ENCODE data around the gene KRT10.

The KRT10 gene

DNA sequence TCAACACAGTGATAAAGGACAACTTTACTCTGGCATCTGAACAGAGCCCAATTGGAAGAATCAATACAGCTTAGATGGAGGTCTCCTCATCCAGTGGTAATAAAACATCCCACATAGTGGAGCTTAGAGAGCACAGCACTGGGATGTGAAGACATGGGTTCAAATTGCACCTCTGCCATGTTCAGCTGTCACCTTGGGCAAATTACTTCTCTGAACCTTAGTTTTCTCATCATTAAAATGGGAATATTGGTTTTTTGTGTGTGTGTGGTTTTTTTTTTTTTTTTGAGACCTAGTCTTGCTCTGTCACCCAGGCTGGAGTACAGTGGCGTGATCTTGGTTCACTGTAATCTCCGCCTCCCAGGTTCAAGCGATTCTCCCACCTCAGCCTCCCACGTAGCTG is 13.6 kb upstream of the KRT10 start:
- Histone ChIP-seq H3K27ac (ENCODE audit: low read depth in 2 of 2, low read length in 2 of 2) (no peak overlapping the region), H3K4me1 (ENCODE audit: control insufficient read depth in 2 of 2, insufficient read depth in 2 of 2, low read length in 2 of 2) (no peaks in the 10 kb centered on the region), H3K36me3 (ENCODE audit: control insufficient read depth in 2 of 2, insufficient read depth in 2 of 2, low read length in 2 of 2) (no peaks in the 10 kb centered on the region), H3K9me3 (ENCODE audit: control insufficient read depth in 2 of 2, low read length in 2 of 2) (no peaks in the 10 kb centered on the region), H3K27me3 (ENCODE audit: control insufficient read depth in 2 of 2, insufficient read depth in 2 of 2, low read length in 2 of 2) (peaks cover 0 to 2% of the 10 kb centered on the region in 2 donors), H3K9ac (ENCODE audit: low read depth in 1 of 2, low read length in 2 of 2) (no peak overlapping the region), H3K4me3 (ENCODE audit: low read length in 2 of 2) (no peak overlapping the region)

DNA sequence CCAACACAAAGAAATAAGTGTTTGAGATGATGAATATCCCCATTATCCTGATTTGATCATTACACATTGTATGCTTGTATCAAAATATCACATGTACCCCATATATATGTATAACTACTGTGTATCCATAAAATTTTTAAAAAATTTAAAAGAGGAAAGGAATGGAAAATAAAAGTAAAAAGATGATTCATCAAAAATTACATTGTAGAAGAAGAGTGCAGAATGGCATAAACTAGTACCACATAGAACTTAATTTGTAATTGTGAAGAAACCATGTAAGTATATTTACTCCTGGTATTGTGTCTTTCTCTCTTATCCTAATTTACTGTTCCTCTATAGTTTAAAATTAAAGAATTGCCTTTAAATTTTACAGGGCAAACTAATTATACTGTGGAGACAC is 11.5 kb upstream of the KRT10 start:
- no peak overlapping the region for H3K9ac ChIP-seq (ENCODE audit: low read depth in 1 of 2, low read length in 2 of 2)
- no peaks in the 10 kb centered on the region for H3K36me3 ChIP-seq (ENCODE audit: control insufficient read depth in 2 of 2, insufficient read depth in 2 of 2, low read length in 2 of 2)
- H3K4me1 ChIP-seq (ENCODE audit: control insufficient read depth in 2 of 2, insufficient read depth in 2 of 2, low read length in 2 of 2), result no peaks in the 10 kb centered on the region
- H3K4me3 ChIP-seq (ENCODE audit: low read length in 2 of 2), result no peak overlapping the region
- no peak overlapping the region for H3K27ac ChIP-seq (ENCODE audit: low read depth in 2 of 2, low read length in 2 of 2)
- no peaks in the 10 kb centered on the region for H3K27me3 ChIP-seq (ENCODE audit: control insufficient read depth in 2 of 2, insufficient read depth in 2 of 2, low read length in 2 of 2)
- H3K9me3 ChIP-seq (ENCODE audit: control insufficient read depth in 2 of 2, low read length in 2 of 2), result no peaks in the 10 kb centered on the region

DNA sequence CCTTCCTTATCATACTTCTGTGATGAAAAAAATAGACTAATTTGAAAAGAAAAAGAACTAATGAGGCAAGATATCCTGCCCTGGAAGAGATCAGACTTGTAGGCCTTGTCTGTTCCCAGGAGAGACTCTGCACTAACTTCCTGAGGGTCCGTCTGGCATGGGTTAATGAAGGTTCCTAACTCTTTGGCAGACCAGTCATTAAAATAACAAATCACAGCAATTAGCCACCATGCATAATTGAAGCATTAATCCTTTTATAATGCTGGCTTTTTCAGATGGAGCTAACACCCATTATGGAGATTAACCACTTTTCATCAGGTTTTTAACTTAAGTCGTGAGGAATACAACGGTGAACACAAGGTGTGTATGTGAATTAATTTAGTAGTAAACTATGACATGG is 10.4 kb upstream of the KRT10 start:
- H3K27me3 ChIP-seq (ENCODE audit: control insufficient read depth in 2 of 2, insufficient read depth in 2 of 2, low read length in 2 of 2), result no peaks in the 10 kb centered on the region
- no peak overlapping the region for H3K9ac ChIP-seq (ENCODE audit: low read depth in 1 of 2, low read length in 2 of 2)
- H3K27ac ChIP-seq (ENCODE audit: low read depth in 2 of 2, low read length in 2 of 2), result no peak overlapping the region

DNA sequence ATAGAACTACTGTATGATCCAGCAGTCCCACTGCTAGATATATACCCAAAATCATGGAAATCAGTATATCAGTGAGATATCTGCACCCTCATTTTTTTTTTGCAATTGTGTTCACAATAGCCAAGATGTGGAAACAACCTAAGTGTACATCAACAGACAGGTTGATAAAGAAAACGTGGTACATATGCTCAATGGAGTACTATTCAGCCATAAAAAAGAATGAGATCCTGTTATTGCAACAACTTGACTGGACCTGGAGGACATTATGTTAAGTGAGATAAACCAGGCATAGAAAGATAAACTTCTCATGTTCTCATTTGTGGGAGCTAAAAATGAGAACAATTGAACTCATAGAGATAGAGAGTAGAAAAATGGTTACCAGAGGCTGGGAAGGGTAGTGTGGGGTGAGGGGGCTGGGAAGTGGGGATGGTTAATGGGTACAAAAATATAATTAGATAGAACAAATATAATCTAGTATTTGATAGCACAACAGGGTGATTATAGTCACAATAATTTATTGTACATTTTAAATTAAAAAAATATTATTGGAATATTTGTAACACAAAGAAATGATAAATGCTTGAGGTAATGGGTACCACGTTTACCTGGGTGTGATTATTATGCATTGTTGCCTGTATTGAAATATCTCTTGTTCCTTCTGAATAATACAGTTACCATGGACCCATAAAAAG is 7.8 kb upstream of the KRT10 start:
- Histone ChIP-seq H3K9ac (ENCODE audit: low read depth in 1 of 2, low read length in 2 of 2) (no peak overlapping the region), H3K4me3 (ENCODE audit: low read length in 2 of 2) (no peak overlapping the region), H3K9me3 (ENCODE audit: control insufficient read depth in 2 of 2, low read length in 2 of 2) (no peaks in the 10 kb centered on the region), H3K4me1 (ENCODE audit: control insufficient read depth in 2 of 2, insufficient read depth in 2 of 2, low read length in 2 of 2) (no peaks in the 10 kb centered on the region), H3K27ac (ENCODE audit: low read depth in 2 of 2, low read length in 2 of 2) (no peak overlapping the region), H3K27me3 (ENCODE audit: control insufficient read depth in 2 of 2, insufficient read depth in 2 of 2, low read length in 2 of 2) (no peaks in the 10 kb centered on the region), H3K36me3 (ENCODE audit: control insufficient read depth in 2 of 2, insufficient read depth in 2 of 2, low read length in 2 of 2) (no peaks in the 10 kb centered on the region)

More for the DNA sequence above, 10.4 kb upstream of the KRT10 start:
- Histone ChIP-seq H3K9me3 (ENCODE audit: control insufficient read depth in 2 of 2, low read length in 2 of 2) (no peaks in the 10 kb centered on the region), H3K4me3 (ENCODE audit: low read length in 2 of 2) (no peak overlapping the region), H3K36me3 (ENCODE audit: control insufficient read depth in 2 of 2, insufficient read depth in 2 of 2, low read length in 2 of 2) (no peaks in the 10 kb centered on the region), H3K4me1 (ENCODE audit: control insufficient read depth in 2 of 2, insufficient read depth in 2 of 2, low read length in 2 of 2) (no peaks in the 10 kb centered on the region)

DNA sequence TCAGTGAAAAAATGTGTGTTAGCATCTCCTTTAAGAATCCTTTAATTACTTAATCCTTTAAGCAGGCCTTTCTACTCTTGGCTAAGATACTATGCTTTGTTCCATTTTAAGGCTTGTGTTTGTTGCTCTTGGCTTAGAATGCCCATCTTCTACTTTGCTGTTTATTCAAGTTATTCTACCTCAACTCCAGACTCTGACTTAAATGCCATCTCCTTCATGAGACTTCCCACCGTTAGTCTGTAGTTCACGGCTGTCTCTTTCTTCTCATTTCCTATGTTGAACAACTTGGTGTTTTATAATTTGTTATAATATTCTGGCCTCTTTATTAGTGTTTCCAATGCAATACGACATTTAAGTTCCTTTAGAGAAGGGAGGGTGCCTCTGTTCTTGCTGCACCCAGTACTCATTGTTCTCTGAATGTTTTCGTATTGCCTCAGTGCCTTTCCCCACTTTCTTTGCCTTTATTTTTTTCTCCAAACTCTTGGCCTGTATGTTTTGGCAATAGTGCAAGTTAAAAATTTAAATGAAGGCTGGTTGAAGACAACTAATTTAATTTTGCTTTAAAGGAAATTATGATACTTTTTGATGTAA is 6.1 kb upstream of the KRT10 start:
- Histone ChIP-seq H3K27ac (ENCODE audit: low read depth in 2 of 2, low read length in 2 of 2) (no peak overlapping the region), H3K27me3 (ENCODE audit: control insufficient read depth in 2 of 2, insufficient read depth in 2 of 2, low read length in 2 of 2) (no peaks in the 10 kb centered on the region), H3K4me3 (ENCODE audit: low read length in 2 of 2) (no peak overlapping the region), H3K9me3 (ENCODE audit: control insufficient read depth in 2 of 2, low read length in 2 of 2) (no peaks in the 10 kb centered on the region), H3K4me1 (ENCODE audit: control insufficient read depth in 2 of 2, insufficient read depth in 2 of 2, low read length in 2 of 2) (no peaks in the 10 kb centered on the region), H3K36me3 (ENCODE audit: control insufficient read depth in 2 of 2, insufficient read depth in 2 of 2, low read length in 2 of 2) (no peaks in the 10 kb centered on the region), H3K9ac (ENCODE audit: low read depth in 1 of 2, low read length in 2 of 2) (no peak overlapping the region)

DNA sequence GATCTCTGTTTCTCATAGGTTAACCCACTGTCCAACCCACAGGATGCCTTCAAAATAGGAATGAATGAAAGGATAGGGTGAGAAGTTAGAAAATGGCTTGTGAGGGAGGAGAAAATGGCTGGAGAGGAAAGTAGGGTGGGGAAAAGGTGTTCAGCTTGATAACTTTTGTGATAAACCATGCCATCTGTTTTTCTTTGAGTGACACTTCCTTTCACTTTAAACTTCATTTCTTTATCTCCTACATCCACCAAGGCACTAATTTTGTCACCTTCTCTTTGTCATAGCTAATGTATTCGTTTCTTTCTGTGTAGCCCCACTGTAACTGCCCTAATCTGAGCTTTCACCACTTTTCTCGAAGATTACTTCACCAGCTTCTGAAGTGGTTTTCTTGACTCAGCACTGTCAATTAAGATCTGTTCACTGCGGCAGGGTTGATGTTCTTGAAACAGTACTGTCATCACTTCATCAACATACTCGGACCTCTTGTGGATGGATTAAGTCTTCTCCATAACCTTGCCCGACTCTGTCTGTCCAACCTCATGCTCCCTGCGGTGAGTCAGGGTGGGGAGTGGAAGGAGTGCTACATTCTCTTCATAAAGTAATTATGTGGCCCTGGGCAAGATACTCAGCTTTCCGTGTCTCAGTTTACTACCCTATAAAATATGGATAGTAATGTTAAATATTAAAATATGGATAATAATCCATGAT is 5.5 kb upstream of the KRT10 start:
- Histone ChIP-seq H3K27ac (ENCODE audit: low read depth in 2 of 2, low read length in 2 of 2) (no peak overlapping the region), H3K36me3 (ENCODE audit: control insufficient read depth in 2 of 2, insufficient read depth in 2 of 2, low read length in 2 of 2) (no peaks in the 10 kb centered on the region), H3K4me3 (ENCODE audit: low read length in 2 of 2) (no peak overlapping the region), H3K27me3 (ENCODE audit: control insufficient read depth in 2 of 2, insufficient read depth in 2 of 2, low read length in 2 of 2) (no peaks in the 10 kb centered on the region), H3K9me3 (ENCODE audit: control insufficient read depth in 2 of 2, low read length in 2 of 2) (no peaks in the 10 kb centered on the region), H3K9ac (ENCODE audit: low read depth in 1 of 2, low read length in 2 of 2) (no peak overlapping the region), H3K4me1 (ENCODE audit: control insufficient read depth in 2 of 2, insufficient read depth in 2 of 2, low read length in 2 of 2) (no peaks in the 10 kb centered on the region)

DNA sequence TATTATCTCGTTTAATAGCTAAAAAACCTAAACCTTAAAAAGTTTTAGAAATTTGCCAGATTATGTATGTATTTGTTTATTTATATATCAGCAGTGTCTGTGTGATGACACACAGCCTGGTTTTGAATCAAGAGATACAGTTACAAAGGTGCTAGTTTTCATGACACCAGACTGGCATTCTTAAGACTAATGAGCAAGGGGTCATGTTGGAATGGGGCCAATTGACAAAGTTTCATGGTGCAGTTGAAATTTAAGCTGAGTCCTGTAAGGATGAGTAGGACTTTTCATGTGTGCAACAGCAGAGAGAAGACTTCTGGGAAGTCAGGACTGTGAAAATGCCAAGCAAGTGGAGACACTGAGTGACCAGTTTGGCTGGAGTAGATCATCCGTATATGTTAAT is 3.2 kb upstream of the KRT10 start:
- H3K4me3 ChIP-seq (ENCODE audit: low read length in 2 of 2), result no peak overlapping the region
- H3K36me3 ChIP-seq (ENCODE audit: control insufficient read depth in 2 of 2, insufficient read depth in 2 of 2, low read length in 2 of 2), result no peaks in the 10 kb centered on the region

DNA sequence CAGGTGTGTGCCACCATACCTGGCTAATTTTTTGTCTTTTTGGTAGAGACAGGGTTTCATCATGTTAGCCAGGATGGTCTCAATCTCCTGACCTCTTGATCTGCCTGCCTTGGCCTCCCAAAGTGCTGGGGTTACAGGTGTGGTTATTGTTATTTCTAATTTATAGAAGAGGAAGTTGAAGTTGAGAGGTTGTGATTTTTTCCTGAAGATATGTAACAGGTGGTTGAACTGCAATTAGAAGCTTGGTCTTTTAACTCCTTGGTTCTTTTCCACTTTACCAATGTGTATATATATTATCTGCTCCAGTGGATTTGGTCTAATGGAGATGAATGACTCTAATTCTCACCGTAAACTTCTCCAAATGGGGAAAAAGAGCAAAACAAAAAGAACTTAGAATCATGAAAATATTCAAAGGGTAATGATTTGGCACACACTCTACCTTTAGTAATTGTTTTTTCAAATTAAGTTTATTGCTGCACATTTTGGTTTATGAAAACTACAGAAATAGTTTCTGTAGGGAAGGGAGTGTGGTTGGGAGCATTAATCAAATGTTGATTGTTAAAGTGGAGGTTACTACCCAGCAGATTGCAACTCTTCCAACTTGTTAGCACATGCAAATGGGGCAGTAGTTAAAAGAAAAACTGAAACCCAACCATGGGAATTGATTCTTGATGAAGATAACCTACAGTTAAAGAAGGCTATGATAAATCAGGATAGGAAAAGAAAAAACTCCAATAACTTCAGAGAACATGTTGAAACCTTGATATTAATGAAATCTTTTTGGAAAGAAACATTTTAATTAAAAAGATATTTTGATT is 1.8 kb upstream of the KRT10 start:
- Histone ChIP-seq H3K4me3 (ENCODE audit: low read length in 2 of 2) (no peak overlapping the region), H3K27ac (ENCODE audit: low read depth in 2 of 2, low read length in 2 of 2) (no peak overlapping the region), H3K9ac (ENCODE audit: low read depth in 1 of 2, low read length in 2 of 2) (no peak overlapping the region), H3K27me3 (ENCODE audit: control insufficient read depth in 2 of 2, insufficient read depth in 2 of 2, low read length in 2 of 2) (no peaks in the 10 kb centered on the region), H3K4me1 (ENCODE audit: control insufficient read depth in 2 of 2, insufficient read depth in 2 of 2, low read length in 2 of 2) (no peaks in the 10 kb centered on the region), H3K36me3 (ENCODE audit: control insufficient read depth in 2 of 2, insufficient read depth in 2 of 2, low read length in 2 of 2) (no peaks in the 10 kb centered on the region), H3K9me3 (ENCODE audit: control insufficient read depth in 2 of 2, low read length in 2 of 2) (no peaks in the 10 kb centered on the region)

More for the DNA sequence above, 3.2 kb upstream of the KRT10 start:
- Histone ChIP-seq H3K27me3 (ENCODE audit: control insufficient read depth in 2 of 2, insufficient read depth in 2 of 2, low read length in 2 of 2) (no peaks in the 10 kb centered on the region), H3K27ac (ENCODE audit: low read depth in 2 of 2, low read length in 2 of 2) (no peak overlapping the region), H3K9ac (ENCODE audit: low read depth in 1 of 2, low read length in 2 of 2) (no peak overlapping the region), H3K9me3 (ENCODE audit: control insufficient read depth in 2 of 2, low read length in 2 of 2) (no peaks in the 10 kb centered on the region), H3K4me1 (ENCODE audit: control insufficient read depth in 2 of 2, insufficient read depth in 2 of 2, low read length in 2 of 2) (no peaks in the 10 kb centered on the region)

DNA sequence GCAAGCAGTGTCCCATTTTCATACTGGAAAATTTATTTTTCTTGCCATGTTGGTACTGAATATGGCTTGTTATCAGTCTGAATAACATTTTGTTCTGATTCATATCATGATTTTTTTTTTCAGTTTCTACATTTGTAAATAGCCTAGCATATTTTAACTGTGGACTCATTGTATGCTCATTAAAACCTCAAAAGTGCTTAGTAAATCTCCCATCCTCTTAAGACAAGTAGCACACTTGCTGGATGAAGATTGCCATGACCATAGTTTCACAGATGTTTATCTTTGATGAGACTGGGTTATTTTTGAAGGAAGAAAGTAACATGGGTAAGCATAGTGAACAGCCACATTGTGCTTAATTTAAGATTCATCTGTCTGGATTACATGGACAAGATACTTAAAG is 878 bp downstream of the KRT10 start:
- Histone ChIP-seq H3K4me3 (ENCODE audit: low read length in 2 of 2) (no peak overlapping the region), H3K9ac (ENCODE audit: low read depth in 1 of 2, low read length in 2 of 2) (no peak overlapping the region), H3K9me3 (ENCODE audit: control insufficient read depth in 2 of 2, low read length in 2 of 2) (no peaks in the 10 kb centered on the region), H3K27me3 (ENCODE audit: control insufficient read depth in 2 of 2, insufficient read depth in 2 of 2, low read length in 2 of 2) (no peaks in the 10 kb centered on the region), H3K4me1 (ENCODE audit: control insufficient read depth in 2 of 2, insufficient read depth in 2 of 2, low read length in 2 of 2) (peaks cover 0 to 4% of the 10 kb centered on the region in 2 donors), H3K36me3 (ENCODE audit: control insufficient read depth in 2 of 2, insufficient read depth in 2 of 2, low read length in 2 of 2) (peaks cover 0 to 6% of the 10 kb centered on the region in 2 donors), H3K27ac (ENCODE audit: low read depth in 2 of 2, low read length in 2 of 2) (no peak overlapping the region)
